Astrocyte (in vitro differentiated cells and primary cell): ENCODE measurements around the gene CAPN9.

Experiments used
- EZH2 ChIP-seq: IDR thresholded peaks from 2 replicates; pipeline ENCODE4 v1.6.1; 2012; ENCODE audit warnings: mild to moderate bottlenecking, low read length, inconsistent platforms; ENCODE audit not compliant: insufficient read depth
- TF ChIP-seq, protein P1 (sequence below): IDR thresholded peaks from 2 replicates; pipeline ENCODE4 v1.5.1; 2011; ENCODE audit warnings: low read depth, mild to moderate bottlenecking, inconsistent platforms, low read length, moderate library complexity; ENCODE audit not compliant: insufficient read depth

DNA sequence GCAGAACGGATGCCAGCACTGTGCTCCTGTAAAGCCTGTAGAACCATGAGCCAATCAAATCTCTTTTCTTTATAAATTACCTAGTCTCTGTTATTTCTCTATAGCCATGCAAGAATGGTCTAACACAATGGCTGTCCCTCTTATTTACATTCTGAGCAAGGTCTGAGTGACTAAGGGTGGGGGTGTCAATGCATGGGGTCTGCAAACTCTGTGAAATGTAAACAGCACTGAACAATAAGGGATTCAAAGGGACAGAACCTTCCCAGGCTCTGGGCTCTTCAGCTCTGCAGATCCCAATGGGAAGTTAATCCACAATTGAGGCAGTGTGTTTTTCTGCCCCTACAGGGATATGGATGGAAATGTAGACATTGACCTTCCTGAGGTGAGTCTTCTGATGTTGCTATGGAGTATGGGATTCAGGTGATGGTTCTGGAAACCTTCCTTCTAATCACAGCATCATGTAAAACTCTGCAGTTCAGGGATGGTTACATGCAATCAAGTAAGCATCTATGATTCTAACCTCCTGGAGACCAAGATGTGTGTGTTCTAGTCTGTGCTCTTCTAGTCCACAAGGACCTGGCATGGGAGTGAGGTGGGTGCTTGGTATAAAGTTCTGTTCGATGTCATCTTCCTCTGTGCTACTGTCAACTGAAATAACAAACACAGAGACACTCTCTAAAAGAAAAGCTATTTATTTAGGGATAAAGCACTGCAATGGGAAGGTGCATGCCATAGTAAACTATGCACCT is 38.6 kb downstream of the CAPN9 start:
- TF ChIP-seq, protein P1, sequence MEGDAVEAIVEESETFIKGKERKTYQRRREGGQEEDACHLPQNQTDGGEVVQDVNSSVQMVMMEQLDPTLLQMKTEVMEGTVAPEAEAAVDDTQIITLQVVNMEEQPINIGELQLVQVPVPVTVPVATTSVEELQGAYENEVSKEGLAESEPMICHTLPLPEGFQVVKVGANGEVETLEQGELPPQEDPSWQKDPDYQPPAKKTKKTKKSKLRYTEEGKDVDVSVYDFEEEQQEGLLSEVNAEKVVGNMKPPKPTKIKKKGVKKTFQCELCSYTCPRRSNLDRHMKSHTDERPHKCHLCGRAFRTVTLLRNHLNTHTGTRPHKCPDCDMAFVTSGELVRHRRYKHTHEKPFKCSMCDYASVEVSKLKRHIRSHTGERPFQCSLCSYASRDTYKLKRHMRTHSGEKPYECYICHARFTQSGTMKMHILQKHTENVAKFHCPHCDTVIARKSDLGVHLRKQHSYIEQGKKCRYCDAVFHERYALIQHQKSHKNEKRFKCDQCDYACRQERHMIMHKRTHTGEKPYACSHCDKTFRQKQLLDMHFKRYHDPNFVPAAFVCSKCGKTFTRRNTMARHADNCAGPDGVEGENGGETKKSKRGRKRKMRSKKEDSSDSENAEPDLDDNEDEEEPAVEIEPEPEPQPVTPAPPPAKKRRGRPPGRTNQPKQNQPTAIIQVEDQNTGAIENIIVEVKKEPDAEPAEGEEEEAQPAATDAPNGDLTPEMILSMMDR, result no peak
- TF ChIP-seq EZH2, result no peak
